Stimulated activated CD8-positive, alpha-beta memory T cell treated with anti-CD3 and anti-CD28 coated beads, Interleukin-7, amount 100 ng/mL, for 24 hours (primary cell): ENCODE results near the gene MBLAC1.

Experiments used
- DNase-seq: peaks from one replicate; pipeline ENCODE4 v3.0.0-alpha.2; 2020; ENCODE audit warnings: low read depth

Gene MBLAC1

DNA sequence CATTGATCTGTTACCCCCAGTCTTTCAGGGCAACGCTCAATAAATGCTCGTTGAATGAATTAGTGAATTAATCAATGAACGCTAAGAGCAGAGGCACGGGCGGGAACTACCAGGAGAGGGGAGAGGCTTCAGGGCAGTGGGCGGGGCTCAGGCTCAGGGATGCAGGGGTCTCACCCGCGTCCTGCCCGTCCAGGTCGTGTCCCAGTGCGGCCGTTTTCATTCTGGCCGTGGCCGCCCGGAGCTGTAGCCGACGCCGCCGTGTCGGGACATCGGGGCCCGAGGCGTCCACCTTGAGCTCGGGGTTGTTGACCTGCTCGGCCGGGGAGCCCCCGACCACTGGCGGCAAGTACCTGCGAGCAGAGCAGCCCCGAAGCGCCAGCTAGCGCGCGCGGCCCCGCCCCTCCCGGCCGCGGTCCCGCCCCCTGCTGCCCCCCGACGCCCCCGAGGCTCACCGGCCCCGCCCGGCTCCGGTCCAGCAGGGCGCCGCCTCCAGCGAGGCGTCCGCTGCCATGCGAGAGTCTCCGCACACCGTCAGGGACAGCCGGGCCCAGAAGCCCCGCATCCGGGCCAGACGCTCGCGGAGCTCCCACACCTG, 44.4 kb downstream of the MBLAC1 start:
- DNase-seq = no peak

- no peak for DNase-seq
These were observed 45.1 kb downstream of the MBLAC1 start for GRCh38 chr7:100171840-100172239.

DNA sequence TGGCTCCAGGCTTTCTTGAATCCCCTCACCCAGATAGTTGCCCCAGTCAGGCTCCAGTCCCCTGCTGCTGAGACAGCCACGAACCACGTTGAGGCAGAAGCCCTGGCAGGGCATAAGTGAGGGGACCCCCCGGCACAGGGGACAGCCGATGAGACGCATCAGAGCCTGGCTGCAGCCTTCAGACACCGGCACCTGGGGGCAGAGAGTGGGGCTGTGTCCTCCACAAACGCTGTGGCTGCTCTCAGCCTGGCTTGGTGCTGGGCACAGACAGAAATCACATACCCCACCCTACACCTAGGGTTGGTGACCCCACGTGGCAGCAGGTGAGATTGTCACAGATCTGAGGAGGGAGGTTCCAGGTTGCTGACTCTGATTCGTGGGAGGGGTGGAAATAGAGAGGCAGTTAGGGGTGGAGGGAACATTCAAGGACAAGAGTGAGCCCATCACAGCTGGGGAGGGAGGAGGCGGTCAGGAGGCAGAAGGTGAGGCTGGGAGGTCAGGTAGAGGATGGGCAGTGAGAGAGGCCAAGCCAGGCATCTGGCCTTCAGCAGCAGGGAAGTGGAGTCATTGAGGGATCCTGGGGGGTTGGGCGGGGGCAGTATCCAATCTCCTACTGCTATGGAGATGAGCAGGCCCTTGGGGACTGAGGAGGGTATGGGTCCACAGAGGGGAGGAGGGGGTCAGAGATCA, 47.2 kb downstream of the MBLAC1 start:
- no peak for DNase-seq

GRCh38 chr7:100174582-100174981, 47.8 kb downstream of the MBLAC1 start:
- DNase-seq = no peak

DNA sequence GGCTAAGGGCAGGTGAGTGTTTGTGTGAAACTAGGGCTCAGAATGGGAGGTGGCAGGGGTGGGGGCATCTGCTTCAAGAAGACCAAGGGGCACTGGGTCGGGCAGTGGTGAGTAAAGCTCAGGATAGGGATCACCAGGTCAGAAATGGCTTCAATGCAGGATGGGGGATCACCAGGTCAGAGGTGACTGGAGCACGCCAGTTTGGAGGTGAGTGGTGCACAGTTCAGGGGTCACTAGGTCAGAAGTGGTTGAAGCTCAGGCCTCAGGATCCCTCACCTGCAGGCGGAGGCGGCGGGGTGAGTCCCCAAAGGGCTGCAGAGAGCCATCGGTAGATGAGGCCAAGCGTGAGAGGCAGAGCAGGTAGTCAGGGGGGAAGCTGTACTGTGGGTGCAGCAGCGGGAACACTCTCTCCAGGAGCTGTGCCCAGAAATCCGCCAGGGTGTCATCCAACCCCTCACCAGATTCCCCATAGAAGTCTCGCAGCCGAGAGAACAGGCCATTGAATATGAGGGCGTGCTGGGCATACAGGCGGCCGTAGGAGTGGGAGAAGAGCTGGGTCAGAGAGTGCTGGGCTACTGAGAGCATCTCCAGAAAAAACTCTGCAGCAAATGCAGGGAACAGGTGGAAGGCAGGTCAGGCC, 48.6 kb downstream of the MBLAC1 start:
- no peak for DNase-seq

GRCh38 chr7:100176096-100177044, 49.6 kb downstream of the MBLAC1 start:
- DNase-seq = no peak

DNA sequence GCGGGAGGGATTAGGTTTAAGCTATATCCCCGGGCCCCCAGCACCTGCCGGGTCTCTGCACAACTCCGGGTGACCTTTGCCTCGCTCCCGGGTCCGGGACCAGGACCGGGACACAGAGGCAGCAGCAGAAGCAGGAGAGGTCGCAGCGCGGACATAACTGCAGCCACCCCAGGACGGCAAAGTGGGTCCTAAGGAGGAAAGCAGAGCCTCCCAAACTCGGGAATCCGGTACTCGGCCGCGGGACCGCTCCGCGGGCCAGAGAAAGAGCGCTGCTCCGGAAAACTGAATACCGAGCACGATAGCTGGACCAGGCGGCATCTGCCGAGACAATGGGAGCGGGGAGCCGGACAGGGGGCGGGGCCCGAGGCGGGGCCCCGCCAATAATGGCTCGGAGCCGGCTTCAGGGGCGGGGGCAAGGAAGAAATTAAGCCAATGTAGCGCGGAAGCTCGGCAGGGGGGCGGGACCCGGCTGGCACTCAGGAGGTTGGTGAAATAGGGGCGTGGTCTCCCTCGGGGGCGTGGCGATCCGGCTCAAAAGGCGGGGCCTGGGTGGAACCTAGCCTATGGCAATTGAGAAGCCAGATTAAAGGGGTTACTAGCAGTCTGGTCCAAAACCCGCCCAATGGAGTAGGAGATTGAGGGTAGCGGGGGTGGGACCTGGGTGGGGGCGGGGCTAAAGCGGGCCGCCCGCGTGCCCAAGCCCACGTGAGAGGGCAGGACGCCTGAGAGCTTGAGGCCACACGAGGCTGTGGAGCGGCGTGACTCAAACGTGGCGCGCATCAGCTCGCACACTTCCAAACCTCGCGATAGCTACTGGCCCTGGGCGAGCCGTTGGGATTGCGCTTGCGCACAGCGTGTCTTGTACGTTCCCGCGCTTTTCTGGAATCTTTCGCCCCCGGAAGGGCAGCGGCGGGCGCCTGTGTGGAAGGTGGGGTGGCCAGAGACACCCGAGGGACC, 50.6 kb downstream of the MBLAC1 start, which contains the start of the genes GPC2 and STAG3:
GPC2 (minus strand) TSS at position 337 of the 957 bp plus-strand sequence; CDS start at position 155, 182 bp downstream.
STAG3 (plus strand) TSS at position 874 of the 957 bp plus-strand sequence. CDS start 2,639 bp downstream, outside the sequence.
- DNase-seq = peak; percentile 90
